ENCODE data around the gene CDC42BPG.

Gene CDC42BPG

GRCh38 chr11:64844330-64845128 is at the start of gene CDC42BPG:
Gene CDC42BPG, minus strand, starts transcription at chr11:64844653. Its CDS starts 84 bp downstream, at chr11:64844569.
- peak; percentile 70 for TF ChIP-seq CTCF (IDR thresholded peaks at IDR 0.05)

- TF ChIP-seq CTCF (IDR thresholded peaks at IDR 0.05): no peak
These were observed 49.0 kb upstream of the CDC42BPG start for GRCh38 chr11:64893194-64894069.

GRCh38 chr11:64892838-64893193 is 48.4 kb upstream of the CDC42BPG start:
- no peak for TF ChIP-seq CTCF (IDR thresholded peaks at IDR 0.05)

- no peak for TF ChIP-seq CTCF (IDR thresholded peaks at IDR 0.05)
These were observed 48.0 kb upstream of the CDC42BPG start for GRCh38 chr11:64892411-64892831.

- TF ChIP-seq CTCF (IDR thresholded peaks at IDR 0.05): no peak
These were observed 47.4 kb upstream of the CDC42BPG start for GRCh38 chr11:64891880-64892279.

GRCh38 chr11:64891215-64891848 is 46.9 kb upstream of the CDC42BPG start:
- no peak for TF ChIP-seq CTCF (IDR thresholded peaks at IDR 0.05)

GRCh38 chr11:64890522-64890939 is 46.1 kb upstream of the CDC42BPG start:
- TF ChIP-seq CTCF (IDR thresholded peaks at IDR 0.05): no peak
